ENCODE data around the gene CARMIL1. TPM values are rescaled to one million over a fixed set of nuclear protein-coding genes. Genes with fewer than 3 reads are reported as not detected.

CARMIL1 gene
- total RNA-seq, 1 experiment from 2014 or later, result 16.0 TPM

GRCh38 chr6:25628471-25629197, 349.5 kb downstream of the CARMIL1 start:
- no peak for DNase-seq (ENCODE audit: low read depth)
- in situ Hi-C loops (cut with HindIII; ENCODE audit: low pct_unique_long_range_greater_than_20kb, low sequenced_read_pairs), result no loop called here

DNA sequence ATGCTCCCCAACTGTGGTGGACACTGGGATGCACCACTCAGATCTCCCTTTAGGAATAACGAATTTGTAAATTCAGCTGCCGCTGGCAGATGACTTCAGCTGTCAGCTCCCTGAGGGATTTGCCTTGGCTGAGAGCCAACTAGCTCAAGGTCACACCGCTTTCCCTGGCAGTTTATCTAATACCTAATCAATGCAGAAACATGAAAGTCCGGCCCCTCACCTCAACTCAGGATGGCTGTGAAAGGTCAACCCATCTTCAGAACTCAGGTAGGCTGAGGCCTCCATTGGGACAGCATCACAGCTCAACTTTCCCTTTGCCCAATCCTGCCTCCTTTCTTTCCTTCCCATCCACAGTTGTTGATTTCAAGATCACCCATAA, 350.0 kb downstream of the CARMIL1 start:
- DNase-seq (ENCODE audit: low read depth), result no peak
- in situ Hi-C loops (cut with HindIII; ENCODE audit: low pct_unique_long_range_greater_than_20kb, low sequenced_read_pairs), result no loop called here

- DNase-seq (ENCODE audit: low read depth), result no peak
- in situ Hi-C loops (cut with HindIII; ENCODE audit: low pct_unique_long_range_greater_than_20kb, low sequenced_read_pairs), result no loop called here
Observed at GRCh38 chr6:25630508-25631278, 351.5 kb downstream of the CARMIL1 start.

DNA sequence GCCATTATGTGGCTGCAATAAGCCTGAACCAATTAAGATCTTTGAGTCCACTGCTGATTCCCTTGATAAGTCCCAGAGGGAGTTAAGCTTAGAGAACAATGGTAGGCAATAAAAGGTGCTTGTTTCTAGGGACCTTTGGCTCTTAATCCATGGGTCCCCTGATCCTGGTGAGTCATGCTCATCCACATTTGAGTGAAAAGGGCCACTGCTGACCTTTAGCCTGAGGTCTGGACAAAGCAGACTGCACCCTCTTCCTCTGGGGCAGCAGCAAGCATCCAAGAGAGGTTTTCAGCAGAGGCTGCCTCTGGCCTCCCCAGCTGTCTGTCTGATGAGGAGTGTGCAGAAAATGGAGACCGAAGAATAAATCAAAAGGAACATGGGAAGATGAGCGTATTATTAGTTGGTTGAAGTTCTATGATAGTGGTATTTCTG, 356.7 kb downstream of the CARMIL1 start:
- no peak for DNase-seq (ENCODE audit: low read depth)
- in situ Hi-C loops (cut with HindIII; ENCODE audit: low pct_unique_long_range_greater_than_20kb, low sequenced_read_pairs), result no loop called here

DNA sequence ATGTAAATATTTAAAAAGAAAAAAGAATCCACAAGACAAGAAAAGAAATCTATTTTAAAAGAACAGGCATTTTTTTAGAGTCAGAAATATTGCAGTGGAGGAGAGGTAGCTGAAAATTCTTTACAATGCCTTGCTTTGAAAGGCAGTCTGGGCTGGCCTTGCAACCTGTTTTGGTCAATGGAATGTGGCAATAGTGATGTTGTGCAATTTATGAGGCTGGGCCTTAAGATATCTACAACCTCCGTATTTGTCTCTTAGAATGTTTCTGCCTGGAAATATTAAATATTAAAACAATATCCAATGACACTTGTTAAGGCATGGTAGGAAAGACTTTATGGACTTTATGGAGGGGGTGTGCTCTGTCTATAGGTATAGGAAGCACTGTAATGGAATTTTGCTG, 358.0 kb downstream of the CARMIL1 start:
- DNase-seq (ENCODE audit: low read depth), result no peak
- in situ Hi-C loops (cut with HindIII; ENCODE audit: low pct_unique_long_range_greater_than_20kb, low sequenced_read_pairs), result no loop called here

- in situ Hi-C loops (cut with HindIII; ENCODE audit: low pct_unique_long_range_greater_than_20kb, low sequenced_read_pairs), result no loop called here
- DNase-seq (ENCODE audit: low read depth), result no peak
Observed at GRCh38 chr6:25637960-25638434, 358.8 kb downstream of the CARMIL1 start.

DNA sequence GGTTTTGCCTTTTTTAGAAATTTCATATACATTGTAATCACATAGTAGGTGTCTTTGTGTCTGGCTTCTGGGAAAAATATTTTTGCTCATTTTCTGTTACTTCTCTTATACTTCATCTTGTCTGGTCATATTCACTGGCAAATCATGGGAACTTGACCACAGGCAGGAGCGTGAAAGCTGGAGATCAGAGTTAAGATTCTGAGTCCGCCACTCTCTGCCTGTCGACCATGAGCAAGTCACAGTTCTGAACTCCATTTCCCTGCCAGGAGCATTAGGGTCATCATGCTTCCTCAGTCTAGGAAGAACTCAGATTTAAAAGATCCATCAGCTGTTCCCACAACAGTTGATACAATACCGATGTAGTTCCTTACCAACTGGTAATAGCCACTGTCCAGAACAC, 360.5 kb downstream of the CARMIL1 start:
- in situ Hi-C loops (cut with HindIII; ENCODE audit: low pct_unique_long_range_greater_than_20kb, low sequenced_read_pairs), result no loop called here
- no peak for DNase-seq (ENCODE audit: low read depth)

GRCh38 chr6:25640446-25640845, 361.3 kb downstream of the CARMIL1 start:
- in situ Hi-C loops (cut with HindIII; ENCODE audit: low pct_unique_long_range_greater_than_20kb, low sequenced_read_pairs), result no loop called here

GRCh38 chr6:25640891-25641290, 361.7 kb downstream of the CARMIL1 start:
- no peak for DNase-seq (ENCODE audit: low read depth)
- in situ Hi-C loops (cut with HindIII; ENCODE audit: low pct_unique_long_range_greater_than_20kb, low sequenced_read_pairs), result no loop called here

More at GRCh38 chr6:25640446-25640845, 361.3 kb downstream of the CARMIL1 start:
- DNase-seq (ENCODE audit: low read depth), result no peak

DNA sequence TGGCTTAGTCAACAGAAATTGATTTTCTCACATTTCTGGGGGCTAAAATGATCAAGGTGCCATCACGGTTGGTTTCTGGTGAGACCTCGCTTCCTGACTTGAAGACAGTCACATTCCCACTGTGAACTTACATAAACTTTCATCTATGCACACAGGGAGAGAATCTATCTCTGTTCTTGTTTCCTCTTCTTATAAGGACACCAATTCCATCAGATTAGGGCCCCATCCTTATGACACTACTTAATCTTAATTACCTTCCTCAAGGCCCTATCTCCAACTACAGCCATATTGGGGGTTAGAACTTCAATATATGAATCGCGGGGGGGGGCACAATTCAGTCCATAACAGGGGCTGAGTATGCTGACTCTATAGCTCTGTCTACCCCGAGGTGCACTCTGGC, 362.2 kb downstream of the CARMIL1 start:
- DNase-seq (ENCODE audit: low read depth), result no peak
- in situ Hi-C loops (cut with HindIII; ENCODE audit: low pct_unique_long_range_greater_than_20kb, low sequenced_read_pairs), result no loop called here

DNA sequence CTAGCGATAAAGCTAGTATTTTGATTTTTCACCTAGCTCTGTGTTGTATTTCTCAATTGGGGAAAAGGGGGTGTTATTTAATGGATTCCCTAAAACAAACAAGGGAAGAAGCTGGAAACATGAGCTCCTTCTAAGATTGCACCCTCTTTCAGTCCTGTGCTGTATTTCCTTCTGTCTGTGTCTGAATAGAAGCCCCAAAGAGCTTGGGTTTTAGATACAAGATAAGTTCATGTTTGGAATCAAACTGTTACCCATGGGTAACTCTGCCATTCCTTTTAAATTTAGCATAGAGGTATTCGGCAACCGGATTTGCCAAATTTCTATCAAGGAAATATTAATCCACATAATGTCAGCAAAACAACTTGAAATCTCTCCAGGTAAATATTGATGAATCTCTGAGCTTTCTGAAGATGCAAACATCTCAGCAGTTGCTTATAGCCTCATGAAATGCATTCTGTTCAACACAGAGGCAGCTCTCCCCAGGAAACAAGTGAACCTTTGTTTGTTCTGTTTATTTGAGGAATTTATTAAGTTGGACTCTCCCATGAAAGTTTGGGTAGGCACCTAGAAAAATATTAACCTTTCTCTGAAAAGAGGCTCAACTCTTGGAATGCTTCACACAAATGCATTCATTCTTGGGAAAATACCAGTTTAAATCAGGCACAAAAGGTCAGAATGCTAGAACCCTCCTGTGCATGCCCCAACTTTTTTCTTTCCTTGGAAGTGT, 362.9 kb downstream of the CARMIL1 start:
- no peak for DNase-seq (ENCODE audit: low read depth)
- in situ Hi-C loops (cut with HindIII; ENCODE audit: low pct_unique_long_range_greater_than_20kb, low sequenced_read_pairs), result no loop called here

DNA sequence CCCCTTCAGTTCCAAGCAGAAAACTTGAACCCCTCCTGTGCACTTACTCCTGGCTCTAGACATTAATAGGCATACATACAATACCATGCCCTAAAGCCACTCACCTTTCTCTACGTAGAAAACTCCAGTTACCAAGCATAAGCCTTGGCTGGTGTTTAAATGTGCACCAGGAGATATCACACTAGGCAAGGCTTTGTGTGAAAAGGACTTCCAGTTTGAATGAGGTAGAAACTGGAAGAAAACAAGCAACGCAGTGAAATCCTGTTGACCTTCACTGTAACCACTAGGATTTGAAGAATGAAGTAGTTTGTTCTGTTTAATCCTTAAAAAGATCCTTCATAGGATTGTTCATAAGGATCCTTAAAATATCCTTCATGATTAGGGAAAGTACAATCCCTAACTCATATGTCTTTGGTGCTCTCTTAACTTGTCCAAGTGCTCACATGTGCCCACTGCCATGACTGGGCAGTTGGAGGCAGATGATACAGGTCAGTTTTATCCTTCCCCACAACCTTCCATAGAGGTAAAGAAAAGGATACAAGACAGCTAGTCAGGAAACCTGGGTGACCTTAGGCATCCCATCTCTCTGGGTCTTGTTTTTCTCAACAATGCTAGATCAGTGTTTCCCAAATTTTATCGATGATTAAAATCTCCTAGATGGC, 363.6 kb downstream of the CARMIL1 start:
- no peak for DNase-seq (ENCODE audit: low read depth)
- in situ Hi-C loops (cut with HindIII; ENCODE audit: low pct_unique_long_range_greater_than_20kb, low sequenced_read_pairs), result no loop called here

DNA sequence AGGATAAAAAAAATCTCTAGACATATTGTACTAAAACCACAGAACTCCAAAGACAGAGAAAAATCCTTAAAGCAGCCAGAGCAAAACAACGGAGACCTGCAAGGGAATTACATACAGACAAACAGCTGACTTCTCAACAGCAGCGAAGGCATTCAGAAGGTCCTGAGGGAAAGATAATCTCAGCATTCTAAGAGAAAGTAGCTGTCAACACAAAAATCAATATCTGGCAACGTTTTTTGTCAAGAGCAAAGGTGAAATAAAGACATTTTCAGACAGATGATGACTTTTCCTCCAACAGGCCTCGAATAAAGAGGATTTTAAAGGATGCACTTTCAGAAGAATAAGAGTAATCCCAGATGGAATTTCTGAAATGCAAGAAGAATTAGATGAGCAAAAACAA, 366.7 kb downstream of the CARMIL1 start:
- in situ Hi-C loops (cut with HindIII; ENCODE audit: low pct_unique_long_range_greater_than_20kb, low sequenced_read_pairs), result no loop called here
- no peak for DNase-seq (ENCODE audit: low read depth)

- no peak for DNase-seq (ENCODE audit: low read depth)
- in situ Hi-C loops (cut with HindIII; ENCODE audit: low pct_unique_long_range_greater_than_20kb, low sequenced_read_pairs), result no loop called here
Observed at GRCh38 chr6:25649611-25650010, 370.4 kb downstream of the CARMIL1 start.

DNA sequence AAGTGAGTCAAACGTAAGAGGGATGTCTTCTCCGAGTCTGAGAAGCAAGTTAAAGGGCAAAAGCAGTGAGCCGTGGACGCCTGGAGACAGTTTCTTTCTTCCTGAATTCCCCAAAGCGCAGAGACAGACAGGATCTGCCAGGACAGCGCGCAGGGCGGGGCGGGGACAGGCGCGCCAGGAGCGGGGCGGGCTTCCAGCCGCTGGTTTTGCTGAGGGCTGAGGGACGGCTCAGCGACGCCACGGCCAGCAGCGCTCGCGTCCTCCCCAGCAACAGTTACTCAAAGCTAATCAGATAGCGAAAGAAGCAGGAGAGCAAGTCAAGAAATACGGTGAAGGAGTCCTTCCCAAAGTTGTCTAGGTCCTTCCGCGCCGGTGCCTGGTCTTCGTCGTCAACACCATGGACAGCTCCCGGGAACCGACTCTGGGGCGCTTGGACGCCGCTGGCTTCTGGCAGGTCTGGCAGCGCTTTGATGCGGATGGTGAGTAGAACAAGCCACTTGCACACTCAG, 372.9 kb downstream of the CARMIL1 start, which contains the start of gene SCGN:
SCGN (plus strand) TSS at position 209 of the 509 bp plus-strand sequence; CDS start at position 398, 189 bp downstream.
- DNase-seq (ENCODE audit: low read depth), result peak; percentile 78
- in situ Hi-C loops (cut with HindIII; ENCODE audit: low pct_unique_long_range_greater_than_20kb, low sequenced_read_pairs), result no loop called here

GRCh38 chr6:25655723-25656122, 376.5 kb downstream of the CARMIL1 start:
- no peak for DNase-seq (ENCODE audit: low read depth)
- in situ Hi-C loops (cut with HindIII; ENCODE audit: low pct_unique_long_range_greater_than_20kb, low sequenced_read_pairs), result no loop called here

GRCh38 chr6:25659633-25660368, 380.6 kb downstream of the CARMIL1 start:
- in situ Hi-C loops (cut with HindIII; ENCODE audit: low pct_unique_long_range_greater_than_20kb, low sequenced_read_pairs), result no loop called here
- no peak for DNase-seq (ENCODE audit: low read depth)

DNA sequence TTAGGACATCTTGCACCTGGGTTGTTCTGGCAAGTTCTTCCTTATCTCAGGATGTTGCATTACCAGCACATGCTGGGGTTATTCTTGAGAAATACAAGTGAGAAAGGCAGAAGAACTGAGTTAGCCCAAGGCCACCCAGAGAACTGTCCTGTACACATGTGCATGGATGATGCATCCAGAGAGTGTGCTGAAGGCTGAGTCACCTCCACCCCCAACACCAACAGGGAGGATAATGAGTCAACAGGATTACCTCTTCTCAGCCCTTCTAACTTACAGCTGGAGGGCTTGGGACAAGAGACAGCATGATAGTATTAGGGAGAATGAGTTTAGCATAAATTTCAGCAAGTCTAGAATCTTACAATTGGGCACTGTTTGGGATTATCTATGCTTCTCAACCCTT, 381.3 kb downstream of the CARMIL1 start:
- peak; percentile 37 for DNase-seq (ENCODE audit: low read depth)
- in situ Hi-C loops (cut with HindIII; ENCODE audit: low pct_unique_long_range_greater_than_20kb, low sequenced_read_pairs), result no loop called here

All from Caki2 (cell line).